Spinal cord (tissue), 10 donors: ENCODE measurements around the gene NFIX. TPM values are rescaled to one million over a fixed set of nuclear protein-coding genes. Genes with fewer than 3 reads are reported as not detected.
A peak's percentile ranks its signal among the peaks of the same experiment; 100 is the strongest.

Experiments
- DNase-seq, 6 donors: peaks; one replicate each; pipeline versions ENCODE4 v3.0.0 to v3.0.0-alpha.2; 2013 to 2015; ENCODE audit warnings: low spot score in 6 of 6, low read depth in 4 of 6
- H3K27ac ChIP-seq: one replicate; pipeline ENCODE4 v1.5.1; 2013; ENCODE audit warnings: low read depth, low read length, control low read depth
- H3K27me3 ChIP-seq: one replicate; pipeline ENCODE4 v1.6.1; 2013; ENCODE audit warnings: low read length; ENCODE audit not compliant: control insufficient read depth, insufficient read depth
- H3K36me3 ChIP-seq: one replicate; pipeline ENCODE4 v1.6.1; 2013; ENCODE audit warnings: low read length; ENCODE audit not compliant: control insufficient read depth, insufficient read depth
- H3K4me1 ChIP-seq: one replicate; pipeline ENCODE4 v1.6.1; 2013; ENCODE audit warnings: low read length; ENCODE audit not compliant: control insufficient read depth, insufficient read depth
- H3K4me3 ChIP-seq: one replicate; pipeline ENCODE4 v1.5.1; 2013; ENCODE audit warnings: low read depth, low read length, control low read depth
- H3K9me3 ChIP-seq: one replicate; pipeline ENCODE4 v1.6.1; 2013; ENCODE audit warnings: low read length; ENCODE audit not compliant: control insufficient read depth, insufficient read depth
- WGBS: methylation state at CpG from one replicate; pipeline ENCODE4 v1.1.5; 2013; ENCODE audit warnings: missing lambda C conversion rate; ENCODE audit not compliant: insufficient coverage; 5-methylcytosine and 5-hydroxymethylcytosine counted together
- polyA plus RNA-seq, 2 donors: library from polyadenylated mRNA; unstranded; fragments of 120-200 nt; gene quantifications; one replicate each; pipeline ENCODE4 v1.2.1, GENCODE V29; 2013; ENCODE audit not compliant: insufficient read length in 2 of 2
- total RNA-seq, 2 donors: library from RNA; depleted of rRNA in 1 of 2; stranded (reverse); fragments of 120-200 nt in 1 of 2; fragments of >200 nt in 1 of 2; gene quantifications; one replicate each; pipeline versions ENCODE4 v1.2.3 to v1.2.4, GENCODE V29; 2013 to 2014
- donor health status: healthy.

Gene NFIX
- total and polyA plus RNA-seq, 4 donors = 53.3 to 198 (median 118) TPM

DNA sequence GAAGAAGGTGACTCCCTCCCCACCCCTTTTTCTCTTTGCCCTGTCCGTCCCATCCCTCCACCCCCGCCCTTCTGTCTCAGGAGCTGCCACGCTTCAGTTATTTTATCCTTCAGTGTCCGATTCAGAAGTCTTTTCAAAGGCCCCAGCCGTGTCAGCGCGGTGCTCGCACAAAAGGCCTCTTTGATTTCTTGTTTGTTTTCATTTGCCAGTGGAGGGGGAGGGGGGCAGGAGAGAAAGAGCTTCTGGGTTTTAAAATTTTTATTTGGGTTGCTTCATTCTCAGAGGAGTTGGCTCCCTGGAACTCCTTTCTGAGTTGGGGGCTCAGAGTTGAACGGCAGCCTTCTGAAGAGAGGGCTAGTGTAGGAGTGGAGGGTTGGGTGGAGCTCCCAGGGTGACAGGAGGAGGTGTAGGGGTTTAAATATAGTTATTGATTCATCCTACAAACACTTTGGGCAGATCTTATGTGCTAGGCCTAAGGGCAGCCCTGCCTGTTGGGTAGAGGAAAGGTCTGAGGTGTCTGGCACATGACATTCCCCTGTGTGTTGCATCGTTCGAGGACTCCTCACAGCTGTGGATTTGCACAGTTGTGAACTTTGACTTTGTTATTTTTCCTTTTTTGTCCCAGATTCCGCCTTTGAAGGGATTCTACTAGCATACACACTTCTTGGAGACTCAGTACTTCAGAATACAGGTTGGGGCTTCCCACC is 36.8 kb downstream of the NFIX start:
- H3K4me3 ChIP-seq = no peak overlapping the region
- peaks cover 24% of the 10 kb centered on the region for H3K36me3 ChIP-seq
- peak in 1 of 6 donors; percentile 68 for DNase-seq
- peak overlapping the region; percentile 87 for H3K27ac ChIP-seq
- WGBS = 16% methylated on average over 10 of the region's 12 CpGs
- H3K4me1 ChIP-seq = peaks cover 89% of the 10 kb centered on the region
- peaks cover 7% of the 10 kb centered on the region for H3K27me3 ChIP-seq
- H3K9me3 ChIP-seq = no peaks in the 10 kb centered on the region

DNA sequence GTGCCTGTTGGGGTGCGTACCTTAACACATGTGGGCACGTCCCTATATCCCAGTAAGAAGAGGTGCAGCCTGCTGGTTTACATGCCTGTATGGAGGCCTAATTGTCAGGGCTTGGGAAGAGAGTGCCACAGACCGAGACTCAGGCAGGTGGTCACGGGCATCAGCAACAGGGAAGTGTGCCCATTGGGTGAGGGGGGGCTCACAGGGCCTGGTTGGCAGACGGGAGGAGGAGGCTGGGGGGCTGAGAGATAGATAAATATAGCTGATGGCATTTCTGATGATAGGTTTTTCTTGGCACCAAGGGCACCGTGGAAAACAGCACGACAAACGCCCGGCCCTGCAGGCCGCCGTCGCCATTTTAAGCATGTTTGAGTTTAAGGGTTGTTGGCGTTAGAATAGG is 37.6 kb downstream of the NFIX start:
- H3K4me3 ChIP-seq = no peak overlapping the region
- peaks cover 5% of the 10 kb centered on the region for H3K27me3 ChIP-seq
- 65% methylated on average over 13 of the region's 13 CpGs for WGBS
- DNase-seq = no peak
- no peaks in the 10 kb centered on the region for H3K9me3 ChIP-seq
- peaks cover 24% of the 10 kb centered on the region for H3K36me3 ChIP-seq
- peak overlapping the region; percentile 87 for H3K27ac ChIP-seq
- H3K4me1 ChIP-seq = peaks cover 89% of the 10 kb centered on the region

DNA sequence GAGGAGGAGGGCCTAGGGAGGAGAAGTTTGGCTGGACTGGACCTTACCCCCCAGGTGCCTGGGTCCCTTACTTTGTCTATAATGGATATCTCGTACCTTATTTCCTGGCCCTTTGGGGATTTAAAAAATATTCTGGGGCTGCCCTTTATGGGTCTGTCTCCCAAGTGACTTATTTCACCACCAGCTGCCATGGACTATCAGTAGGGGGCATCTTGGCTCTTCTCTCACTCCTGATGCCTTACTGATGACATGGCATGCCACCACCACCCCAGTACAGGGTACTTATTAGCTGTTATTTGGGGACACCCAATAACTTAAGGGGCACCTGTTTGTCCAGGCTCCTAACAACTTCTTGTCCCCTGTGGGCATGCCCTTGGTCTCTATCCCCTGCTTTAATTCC is 38.0 kb downstream of the NFIX start:
- H3K27ac ChIP-seq = peak overlapping the region; percentile 87
- H3K27me3 ChIP-seq = peaks cover 5% of the 10 kb centered on the region
- no CpG with 5 or more reads among the region's 1 CpG for whole genome bisulfite sequencing
- no peak for DNase-seq
- no peak overlapping the region for H3K4me3 ChIP-seq
- no peaks in the 10 kb centered on the region for H3K9me3 ChIP-seq
- peaks cover 89% of the 10 kb centered on the region for H3K4me1 ChIP-seq
- H3K36me3 ChIP-seq = peaks cover 24% of the 10 kb centered on the region

DNA sequence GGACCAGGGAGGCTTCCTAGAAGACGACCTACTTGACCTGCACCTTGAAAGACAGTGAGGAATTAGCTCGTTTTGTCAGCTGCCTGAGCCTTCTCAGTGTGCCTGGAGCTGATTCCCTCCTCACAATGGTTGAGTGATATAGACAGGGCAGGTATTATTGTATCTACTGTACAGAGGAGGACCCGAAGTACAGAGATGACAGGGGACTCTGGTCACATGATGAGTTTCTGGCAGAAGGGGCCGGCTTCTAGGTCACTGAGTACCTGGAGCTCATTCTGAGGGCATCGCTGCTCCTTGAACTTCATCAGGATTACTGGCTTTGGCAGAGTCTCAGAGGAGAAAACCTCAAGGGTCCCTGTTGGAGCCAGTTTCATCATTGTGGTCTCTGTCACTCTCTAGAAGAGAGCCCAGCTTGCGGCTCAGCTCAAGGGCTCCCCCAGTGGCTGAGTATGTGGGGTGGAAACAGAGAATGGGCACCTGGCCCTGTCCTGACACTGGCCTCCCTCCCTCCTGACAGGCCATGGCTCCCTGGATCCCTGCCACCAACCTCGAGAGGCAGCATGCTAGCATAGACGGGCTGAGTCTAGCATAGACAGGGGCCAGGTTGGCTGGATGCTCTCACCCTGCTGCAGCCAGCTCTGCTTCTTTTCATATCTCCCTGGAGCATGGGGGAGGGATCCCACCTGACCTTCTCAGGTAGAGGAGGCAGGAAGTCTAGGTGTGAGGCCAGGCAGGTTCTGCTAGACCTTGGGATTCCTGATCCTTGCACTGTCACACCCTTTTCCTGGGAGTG is 38.7 kb downstream of the NFIX start:
- H3K9me3 ChIP-seq = no peaks in the 10 kb centered on the region
- peaks cover 89% of the 10 kb centered on the region for H3K4me1 ChIP-seq
- 42% methylated on average over 8 of the region's 8 CpGs for WGBS
- peaks cover 5% of the 10 kb centered on the region for H3K27me3 ChIP-seq
- H3K27ac ChIP-seq = peak overlapping the region; percentile 87
- no peak overlapping the region for H3K4me3 ChIP-seq
- peaks cover 24% of the 10 kb centered on the region for H3K36me3 ChIP-seq
- peak in 1 of 6 donors; percentile 82 for DNase-seq

DNA sequence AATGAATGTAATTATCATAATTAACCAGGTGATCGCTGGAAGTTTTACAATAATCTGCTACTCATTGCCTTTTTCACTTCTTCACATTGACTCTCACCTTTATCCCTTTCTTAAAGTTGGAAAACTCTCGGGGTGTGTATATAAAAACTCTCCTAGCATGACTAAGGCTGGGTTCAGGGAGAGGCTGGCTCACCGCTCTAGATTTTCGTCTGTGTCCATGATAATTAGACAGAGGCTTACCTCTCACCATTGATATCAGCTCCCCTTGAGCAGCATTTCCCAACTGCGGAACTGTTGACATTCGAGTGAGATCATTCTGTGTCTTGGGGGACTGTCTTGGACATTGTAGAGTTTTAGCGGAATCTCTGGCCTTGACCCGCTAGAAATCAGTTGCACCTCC is 39.4 kb downstream of the NFIX start:
- Histone ChIP-seq H3K27me3 (peaks cover 5% of the 10 kb centered on the region), H3K27ac (peak overlapping the region; percentile 87), H3K9me3 (no peaks in the 10 kb centered on the region), H3K36me3 (peaks cover 21% of the 10 kb centered on the region), H3K4me1 (peaks cover 92% of the 10 kb centered on the region), H3K4me3 (no peak overlapping the region)
- 65% methylated on average over 6 of the region's 8 CpGs for WGBS
- no peak for DNase-seq

DNA sequence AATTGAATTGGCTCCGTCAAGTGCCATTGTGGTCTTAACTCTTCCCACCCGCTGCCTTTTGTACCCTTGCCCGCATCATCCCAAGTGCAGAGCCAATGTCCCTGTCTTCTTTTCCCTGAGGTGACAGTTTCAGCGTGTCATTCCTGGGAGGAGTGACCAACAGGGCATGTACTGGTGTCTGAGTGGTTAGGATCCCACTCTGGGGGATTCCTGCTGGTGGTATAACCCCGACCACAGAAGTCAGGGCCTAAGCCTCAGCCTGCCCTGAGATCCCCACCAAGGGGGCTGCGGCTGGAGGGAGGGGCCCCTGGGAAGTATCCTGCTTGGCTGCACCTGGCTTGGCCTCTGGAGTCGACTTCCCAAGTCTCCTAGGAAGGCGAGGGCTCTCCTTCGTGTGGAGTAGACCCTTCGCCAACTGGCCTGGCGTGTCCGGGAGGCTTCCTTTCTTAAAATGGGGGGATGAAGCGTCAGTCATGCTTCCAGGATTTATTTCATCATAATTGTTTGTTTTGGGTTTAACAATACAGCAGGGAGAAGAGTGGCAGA is 40.6 kb downstream of the NFIX start:
- H3K9me3 ChIP-seq = no peaks in the 10 kb centered on the region
- 52% methylated on average over 6 of the region's 13 CpGs for whole genome bisulfite sequencing
- no peak overlapping the region for H3K27ac ChIP-seq
- H3K4me1 ChIP-seq = peaks cover 97% of the 10 kb centered on the region
- peaks cover 2% of the 10 kb centered on the region for H3K27me3 ChIP-seq
- DNase-seq = no peak
- peaks cover 14% of the 10 kb centered on the region for H3K36me3 ChIP-seq
- no peak overlapping the region for H3K4me3 ChIP-seq

DNA sequence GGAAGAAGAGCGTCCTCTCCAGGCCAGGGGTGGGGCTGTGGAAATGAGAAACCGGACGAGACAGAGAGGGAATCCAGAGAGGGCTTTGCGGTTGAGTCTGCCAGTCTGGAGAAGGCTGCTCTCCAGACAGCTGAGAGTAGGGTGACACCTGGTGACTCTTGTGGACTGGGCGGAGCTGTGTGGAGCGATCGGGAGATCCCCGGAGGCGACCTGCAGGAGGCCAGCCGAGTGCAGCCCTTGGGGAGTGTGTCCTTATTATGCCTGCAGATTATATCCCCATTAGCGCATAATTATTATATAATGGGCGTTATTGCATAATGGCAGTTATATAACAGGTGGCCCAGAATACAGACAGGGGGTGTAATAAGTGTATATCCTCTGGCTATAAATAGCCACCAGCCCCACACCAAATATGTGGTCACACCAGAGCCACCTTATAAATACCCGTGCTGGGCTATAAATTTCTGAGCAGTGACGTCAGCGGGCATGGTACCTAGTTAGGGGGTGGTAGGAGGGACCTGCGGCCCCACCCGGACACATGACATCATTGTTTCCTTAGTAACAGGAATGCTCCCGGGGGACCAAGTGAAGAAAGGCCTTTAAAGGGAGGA is 41.2 kb downstream of the NFIX start:
- H3K36me3 ChIP-seq = peaks cover 14% of the 10 kb centered on the region
- H3K4me1 ChIP-seq = peaks cover 92% of the 10 kb centered on the region
- WGBS = 70% methylated on average over 10 of the region's 18 CpGs
- no peaks in the 10 kb centered on the region for H3K9me3 ChIP-seq
- no peak overlapping the region for H3K4me3 ChIP-seq
- peak overlapping the region; percentile 25 for H3K27ac ChIP-seq
- no peak for DNase-seq
- H3K27me3 ChIP-seq = peaks cover 2% of the 10 kb centered on the region

DNA sequence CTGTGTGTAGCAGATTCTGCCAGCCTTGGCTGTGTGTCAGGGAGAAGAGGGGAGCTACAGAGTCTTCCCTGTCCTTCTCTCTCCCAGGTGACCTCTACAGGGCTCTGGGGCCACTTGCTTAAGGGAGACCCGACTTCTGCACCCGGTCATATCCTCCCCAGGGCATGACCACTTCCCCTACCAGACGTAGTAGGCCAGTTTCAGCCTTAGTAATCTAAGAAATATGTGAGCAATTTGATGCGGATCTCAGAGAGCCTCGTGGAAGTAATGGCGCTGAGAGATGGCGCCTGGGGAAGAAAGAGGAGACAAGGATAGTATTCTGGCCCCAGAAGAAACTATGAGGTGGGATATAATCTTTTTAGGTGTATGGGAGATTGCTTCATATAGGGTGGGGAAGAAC is 41.9 kb downstream of the NFIX start:
- Histone ChIP-seq H3K4me1 (peaks cover 86% of the 10 kb centered on the region), H3K36me3 (peaks cover 14% of the 10 kb centered on the region), H3K27ac (peak overlapping the region; percentile 25), H3K4me3 (no peak overlapping the region), H3K27me3 (peaks cover 2% of the 10 kb centered on the region), H3K9me3 (no peaks in the 10 kb centered on the region)
- WGBS = 46% methylated on average over 6 of the region's 7 CpGs
- DNase-seq = no peak

DNA sequence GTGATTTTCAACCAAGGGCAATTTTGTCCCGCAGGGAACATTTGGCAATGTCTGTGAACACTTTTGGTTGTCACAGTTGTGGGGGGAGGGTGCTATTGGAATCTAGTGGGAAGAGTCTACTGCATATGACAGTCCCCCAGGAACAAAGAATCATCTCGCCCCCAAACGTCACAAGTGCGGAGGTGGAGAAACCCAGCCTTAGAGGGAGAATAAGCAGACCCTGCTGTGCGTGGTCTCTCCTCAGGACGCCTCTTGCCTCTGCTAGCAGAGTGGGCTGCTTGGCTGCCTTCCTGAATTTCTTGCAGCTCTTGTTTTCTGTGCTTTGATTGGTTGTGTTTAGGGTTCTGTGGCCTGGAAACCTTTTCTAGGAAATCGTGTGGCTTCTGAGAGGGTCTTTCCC is 42.5 kb downstream of the NFIX start:
- H3K27ac ChIP-seq = peak overlapping the region; percentile 25
- no peaks in the 10 kb centered on the region for H3K9me3 ChIP-seq
- 41% methylated on average over 6 of the region's 7 CpGs for WGBS
- no peak for DNase-seq
- H3K36me3 ChIP-seq = peaks cover 15% of the 10 kb centered on the region
- no peak overlapping the region for H3K4me3 ChIP-seq
- H3K4me1 ChIP-seq = peaks cover 83% of the 10 kb centered on the region
- H3K27me3 ChIP-seq = peaks cover 2% of the 10 kb centered on the region
